ENCODE results near the gene METTL4.

The METTL4 gene

GRCh38 chr18:2502880-2503279, 68.4 kb downstream of the METTL4 start:
- Histone ChIP-seq H2AFZ (ENCODE audit: low read depth, low read length) (no peak overlapping the region), H3K4me1 (ENCODE audit: insufficient read depth, low read length) (no peaks in the 10 kb centered on the region), H3K9me3 (ENCODE audit: low read length) (no peaks in the 10 kb centered on the region), H3K4me3 (ENCODE audit: low read length) (no peak overlapping the region), H3K27me3 (ENCODE audit: insufficient read depth, low read length) (no peaks in the 10 kb centered on the region), H3K36me3 (ENCODE audit: insufficient read depth, low read length) (no peaks in the 10 kb centered on the region)

GRCh38 chr18:2502394-2502793, 68.9 kb downstream of the METTL4 start:
- Histone ChIP-seq H3K4me1 (ENCODE audit: insufficient read depth, low read length) (no peaks in the 10 kb centered on the region), H3K27me3 (ENCODE audit: insufficient read depth, low read length) (no peaks in the 10 kb centered on the region)

GRCh38 chr18:2497797-2498196, 73.5 kb downstream of the METTL4 start:
- Histone ChIP-seq H3K4me3 (ENCODE audit: low read length) (no peak overlapping the region), H3K27me3 (ENCODE audit: insufficient read depth, low read length) (no peaks in the 10 kb centered on the region), H3K4me1 (ENCODE audit: insufficient read depth, low read length) (no peaks in the 10 kb centered on the region)

More at GRCh38 chr18:2502394-2502793, 68.9 kb downstream of the METTL4 start:
- Histone ChIP-seq H3K4me3 (ENCODE audit: low read length) (no peak overlapping the region), H3K9me3 (ENCODE audit: low read length) (no peaks in the 10 kb centered on the region), H2AFZ (ENCODE audit: low read depth, low read length) (no peak overlapping the region), H3K36me3 (ENCODE audit: insufficient read depth, low read length) (no peaks in the 10 kb centered on the region)

GRCh38 chr18:2495381-2495780, 75.9 kb downstream of the METTL4 start:
- Histone ChIP-seq H3K4me3 (ENCODE audit: low read length) (no peak overlapping the region), H3K9me3 (ENCODE audit: low read length) (no peaks in the 10 kb centered on the region), H3K4me1 (ENCODE audit: insufficient read depth, low read length) (no peaks in the 10 kb centered on the region), H2AFZ (ENCODE audit: low read depth, low read length) (no peak overlapping the region), H3K36me3 (ENCODE audit: insufficient read depth, low read length) (no peaks in the 10 kb centered on the region), H3K27me3 (ENCODE audit: insufficient read depth, low read length) (no peaks in the 10 kb centered on the region)

More at GRCh38 chr18:2497797-2498196, 73.5 kb downstream of the METTL4 start:
- Histone ChIP-seq H2AFZ (ENCODE audit: low read depth, low read length) (no peak overlapping the region), H3K36me3 (ENCODE audit: insufficient read depth, low read length) (no peaks in the 10 kb centered on the region), H3K9me3 (ENCODE audit: low read length) (no peaks in the 10 kb centered on the region)

GRCh38 chr18:2494921-2495320, 76.4 kb downstream of the METTL4 start:
- Histone ChIP-seq H2AFZ (ENCODE audit: low read depth, low read length) (no peak overlapping the region), H3K36me3 (ENCODE audit: insufficient read depth, low read length) (no peaks in the 10 kb centered on the region), H3K4me1 (ENCODE audit: insufficient read depth, low read length) (no peaks in the 10 kb centered on the region), H3K4me3 (ENCODE audit: low read length) (no peak overlapping the region), H3K9me3 (ENCODE audit: low read length) (no peaks in the 10 kb centered on the region), H3K27me3 (ENCODE audit: insufficient read depth, low read length) (no peaks in the 10 kb centered on the region)
